HCEC 1CT (cell line): ENCODE measurements around the gene PPP1R3E.

ENCODE experiments used
- DNase-seq: peaks from one replicate; pipeline ENCODE4 v3.0.0-alpha.2; 2017

Gene PPP1R3E

DNA sequence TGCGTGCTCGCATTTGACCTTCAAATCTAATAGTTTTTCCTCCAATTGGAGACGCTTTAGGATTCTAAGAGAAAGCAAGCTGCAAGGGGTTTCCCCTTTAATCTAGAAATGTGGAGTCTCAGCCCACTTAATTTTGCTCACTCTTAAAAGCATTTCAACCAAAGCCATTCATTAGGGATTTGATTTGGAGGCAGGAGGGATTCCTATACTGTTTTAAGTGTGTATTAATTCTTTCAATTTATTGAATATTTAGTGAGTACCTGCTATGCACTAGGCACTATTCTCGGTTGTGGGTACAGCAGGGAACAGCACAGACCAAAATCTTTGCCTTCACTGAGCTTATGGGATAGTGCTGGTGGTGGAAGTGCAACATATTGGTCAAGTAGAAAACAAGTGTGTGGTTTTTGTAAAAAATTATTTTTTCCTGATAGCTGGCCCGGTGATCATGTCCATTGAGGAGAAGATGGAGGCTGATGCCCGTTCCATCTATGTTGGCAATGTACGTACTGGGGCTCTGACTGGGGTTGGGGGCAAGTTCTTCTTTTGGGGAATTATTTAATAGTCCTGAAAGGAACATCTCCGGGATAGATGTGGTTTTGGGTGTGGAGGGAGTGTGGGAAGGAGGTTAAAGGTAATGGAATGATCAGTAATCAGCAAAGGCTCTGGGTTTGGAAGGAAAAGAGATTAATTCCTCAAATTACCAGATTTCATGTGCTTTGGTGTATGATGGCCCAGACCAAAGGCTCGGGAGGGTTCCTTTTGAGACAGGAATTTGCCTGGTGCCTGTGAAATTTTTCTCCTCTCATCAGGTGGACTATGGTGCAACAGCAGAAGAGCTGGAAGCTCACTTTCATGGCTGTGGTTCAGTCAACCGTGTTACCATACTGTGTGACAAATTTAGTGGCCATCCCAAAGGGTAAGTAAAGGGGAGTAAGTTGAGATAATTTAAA, 20.2 kb upstream of the PPP1R3E start:
- DNase-seq, result no peak

GRCh38 chr14:23321572-23322547, 19.2 kb upstream of the PPP1R3E start:
- peak; percentile 72 for DNase-seq

GRCh38 chr14:23320584-23321571, 18.2 kb upstream of the PPP1R3E start, which contains the start of gene PABPN1:
PABPN1 (plus strand) TSS chr14:23321457; CDS start chr14:23321470, 13 bp downstream.
- peak; percentile 100 for DNase-seq

DNA sequence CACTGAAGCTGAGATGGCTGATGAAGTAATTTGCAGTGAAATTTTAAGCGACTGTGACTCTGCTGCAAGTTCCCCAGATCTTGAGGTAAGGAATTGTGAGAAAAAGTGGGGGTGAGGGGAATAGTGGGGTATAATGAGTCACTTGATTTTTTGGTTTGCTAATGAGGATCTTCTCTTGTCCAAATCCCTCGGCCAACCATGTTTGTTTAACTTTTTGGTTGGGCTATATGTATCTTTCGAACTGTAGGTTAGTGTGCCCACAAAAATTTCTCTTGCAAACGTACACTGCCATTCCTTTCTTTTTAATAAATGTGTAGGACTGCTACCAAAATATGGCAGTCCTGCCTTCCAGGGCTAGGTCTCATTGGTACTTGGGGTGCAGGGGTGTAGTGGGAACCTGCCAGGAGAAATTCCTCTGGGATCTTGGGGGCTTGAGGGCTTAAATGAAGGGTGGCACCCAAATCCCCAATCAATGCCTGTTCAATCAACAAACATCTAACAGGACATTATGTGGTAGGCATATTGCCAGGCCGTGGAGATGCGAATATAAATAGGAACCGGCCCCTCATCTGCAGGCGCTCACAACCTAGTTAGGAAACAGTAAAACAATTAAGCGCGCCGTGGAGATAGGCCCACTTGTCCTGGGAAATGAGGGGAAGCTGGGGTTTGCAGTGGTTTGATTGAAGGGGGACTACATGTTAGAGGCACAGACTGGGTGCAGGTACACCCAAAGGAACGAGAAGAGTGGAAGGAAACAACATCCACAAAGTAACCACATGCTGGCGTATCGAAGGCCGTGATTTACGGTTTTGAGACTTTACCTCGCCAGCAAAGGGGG, 17.3 kb upstream of the PPP1R3E start:
- no peak for DNase-seq

- no peak for DNase-seq
Observed at GRCh38 chr14:23316300-23316699, 13.6 kb upstream of the PPP1R3E start.

- no peak for DNase-seq
Observed at GRCh38 chr14:23310546-23310945, 7.9 kb upstream of the PPP1R3E start.

DNA sequence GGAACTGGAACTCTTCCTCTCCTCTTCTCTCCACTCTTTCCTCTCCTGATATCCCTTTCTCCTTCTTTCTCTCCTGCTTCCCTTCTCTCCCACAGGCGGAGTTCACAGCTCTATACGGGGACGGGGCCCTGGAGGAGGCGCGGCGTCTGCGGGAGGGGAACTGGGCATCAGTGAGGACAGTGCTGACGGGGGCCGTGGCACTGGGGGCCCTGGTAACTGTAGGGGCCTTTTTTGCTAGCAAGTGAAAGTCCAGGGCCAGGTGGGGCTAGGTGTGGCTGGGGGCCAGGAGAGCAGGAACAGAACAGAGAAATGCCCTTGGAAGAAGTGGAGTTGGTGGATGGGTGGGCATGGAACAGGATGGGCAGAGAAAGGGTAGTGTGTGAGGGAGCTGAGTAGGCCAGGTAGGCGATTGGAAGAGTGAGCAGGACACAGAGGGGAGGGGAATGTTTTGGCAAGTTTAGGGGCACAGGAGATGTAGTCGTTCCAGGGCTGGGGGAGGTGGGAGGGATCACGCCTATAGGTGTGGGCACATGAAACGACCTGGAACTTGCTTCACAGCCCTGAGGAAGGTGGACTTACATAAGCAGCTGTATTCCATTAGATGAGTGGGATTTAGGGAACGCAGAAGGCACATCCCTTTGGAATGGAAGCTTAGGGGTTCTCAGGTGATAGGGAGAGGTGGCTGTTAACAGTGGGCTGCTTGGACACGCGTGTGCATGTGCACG, 6.2 kb upstream of the PPP1R3E start:
- DNase-seq, result no peak

DNA sequence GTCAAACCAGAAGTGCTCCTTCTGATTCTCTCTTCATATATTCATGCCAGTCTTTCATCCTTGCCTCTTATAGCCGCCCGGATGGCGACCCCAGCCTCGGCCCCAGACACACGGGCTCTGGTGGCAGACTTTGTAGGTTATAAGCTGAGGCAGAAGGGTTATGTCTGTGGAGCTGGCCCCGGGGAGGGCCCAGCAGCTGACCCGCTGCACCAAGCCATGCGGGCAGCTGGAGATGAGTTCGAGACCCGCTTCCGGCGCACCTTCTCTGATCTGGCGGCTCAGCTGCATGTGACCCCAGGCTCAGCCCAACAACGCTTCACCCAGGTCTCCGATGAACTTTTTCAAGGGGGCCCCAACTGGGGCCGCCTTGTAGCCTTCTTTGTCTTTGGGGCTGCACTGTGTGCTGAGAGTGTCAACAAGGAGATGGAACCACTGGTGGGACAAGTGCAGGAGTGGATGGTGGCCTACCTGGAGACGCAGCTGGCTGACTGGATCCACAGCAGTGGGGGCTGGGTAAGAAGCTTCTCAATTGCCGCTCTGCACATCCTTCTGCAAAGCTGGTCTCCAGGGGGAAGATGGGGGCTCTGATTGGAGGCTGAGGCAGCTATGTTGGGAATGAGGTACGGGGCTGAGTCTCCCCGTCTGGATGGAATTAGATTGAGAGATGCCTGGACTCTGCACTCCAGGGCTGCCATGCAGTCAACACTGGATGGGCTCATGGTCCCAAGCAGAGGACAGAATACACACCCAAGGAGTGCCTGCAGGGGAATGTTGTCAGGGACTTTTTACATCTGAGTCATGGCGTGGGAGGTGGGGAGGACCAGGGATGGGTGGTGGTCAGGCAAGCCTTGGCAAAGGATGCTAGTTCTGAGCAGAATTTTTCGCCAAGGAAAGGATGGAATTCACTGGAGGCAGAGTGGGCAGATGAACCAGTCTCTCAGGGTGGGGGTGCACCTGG, 5.3 kb upstream of the PPP1R3E start:
- no peak for DNase-seq

DNA sequence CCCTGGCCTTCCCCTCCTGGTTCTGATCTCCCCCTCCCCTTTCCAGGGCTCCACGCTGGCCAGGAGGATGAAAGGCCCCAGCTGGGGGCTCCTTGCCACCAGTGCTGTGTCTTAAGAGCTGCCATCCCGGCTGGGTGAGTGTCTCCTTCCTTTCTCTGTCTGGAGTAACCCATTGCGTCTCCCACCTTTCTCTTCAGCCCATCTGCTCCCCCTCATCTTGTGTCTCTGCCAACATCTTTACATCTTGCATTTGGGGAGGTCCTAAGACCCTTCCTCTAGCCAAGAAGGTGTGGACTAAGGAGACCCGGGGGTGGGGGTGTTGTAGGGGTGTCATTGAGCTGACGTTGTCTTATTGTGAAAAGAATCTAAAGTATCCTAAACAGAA, 4.5 kb upstream of the PPP1R3E start:
- DNase-seq, result no peak

DNA sequence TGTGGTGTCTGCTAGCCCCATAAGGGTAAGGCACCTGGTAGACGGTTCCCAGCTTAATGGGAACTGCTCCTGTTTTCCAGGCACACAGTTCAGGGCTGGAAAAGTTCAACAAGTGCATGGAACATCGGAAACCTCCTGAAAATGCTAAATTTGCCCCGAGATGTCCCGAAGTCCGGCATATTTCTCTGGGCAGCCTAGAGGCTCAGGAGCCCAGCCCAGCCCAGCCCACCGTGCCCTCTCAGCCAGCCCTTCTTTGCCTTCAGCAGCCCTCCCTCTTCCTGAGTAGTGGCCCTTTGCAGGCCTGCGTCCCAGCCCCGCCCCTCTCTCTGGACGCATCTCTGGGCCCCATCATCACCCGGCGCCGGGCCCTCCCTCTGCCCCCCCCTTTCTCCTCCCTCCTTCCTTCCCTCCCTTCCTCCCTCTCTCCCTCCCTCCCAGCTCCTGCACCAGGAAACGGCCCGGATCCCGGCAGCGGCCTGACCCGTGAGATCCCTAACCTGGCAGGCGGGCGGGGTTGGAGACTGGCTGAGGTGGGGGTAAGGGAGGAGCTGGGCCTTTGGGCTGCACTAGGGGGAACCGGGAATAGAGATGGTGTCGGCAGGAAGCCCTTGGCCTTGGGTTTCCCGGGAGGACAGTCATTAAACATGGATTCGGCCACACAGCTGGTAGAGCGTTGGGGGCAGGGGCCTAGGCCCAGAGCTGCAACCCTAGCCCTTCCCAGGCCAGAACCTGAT, 3.9 kb upstream of the PPP1R3E start, which contains the start of gene BCL2L2:
BCL2L2 (plus strand) TSS at position 422 of the 734 bp plus-strand sequence. CDS start 935 bp downstream, outside the sequence.
- DNase-seq, result peak; percentile 88

DNA sequence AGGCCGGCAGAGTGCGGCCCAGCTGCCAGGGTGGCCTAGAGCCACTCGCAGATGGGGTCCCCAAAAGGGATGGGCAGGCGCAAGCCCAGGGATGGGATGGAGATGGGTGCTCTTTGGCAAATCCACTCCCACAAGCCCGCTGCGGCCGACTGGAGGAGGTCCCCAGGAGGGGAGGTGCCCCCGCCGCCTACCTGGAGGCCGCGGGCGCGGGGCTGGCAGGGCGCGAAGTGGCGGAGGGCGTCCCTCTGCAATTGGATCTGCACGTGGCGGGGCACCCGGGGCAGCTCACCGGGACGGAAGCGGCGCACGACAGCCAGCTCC, 730 bp downstream of the PPP1R3E start:
- no peak for DNase-seq

- DNase-seq, result peak; percentile 98
Observed at GRCh38 chr14:23301288-23301968, 1.2 kb downstream of the PPP1R3E start.

DNA sequence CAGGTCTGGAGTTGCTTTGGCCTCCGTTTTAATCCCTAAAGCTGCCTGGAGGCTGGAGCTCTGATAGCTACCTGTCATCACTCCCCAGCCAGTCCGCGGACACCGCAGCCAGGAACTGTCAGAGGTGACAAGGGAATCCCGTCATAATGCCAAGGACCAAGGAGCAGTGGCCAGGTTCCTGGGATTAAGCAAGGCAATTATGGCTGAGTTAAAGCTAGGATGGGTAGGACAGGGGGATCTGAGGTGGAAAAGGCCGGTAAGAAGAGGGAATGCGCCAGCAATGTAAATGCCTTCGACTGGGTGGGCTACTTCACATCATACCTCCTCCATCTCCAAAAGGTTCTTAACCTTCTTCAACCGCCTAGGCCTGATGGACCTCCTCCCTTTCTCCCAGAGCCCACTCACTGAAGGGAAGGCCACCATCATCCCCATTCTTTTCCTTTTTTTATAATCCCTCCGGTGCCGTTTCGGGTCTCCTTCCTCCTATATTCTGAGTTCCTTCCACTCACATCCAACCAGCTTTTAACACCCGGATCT, 1.9 kb downstream of the PPP1R3E start:
- DNase-seq, result no peak

DNA sequence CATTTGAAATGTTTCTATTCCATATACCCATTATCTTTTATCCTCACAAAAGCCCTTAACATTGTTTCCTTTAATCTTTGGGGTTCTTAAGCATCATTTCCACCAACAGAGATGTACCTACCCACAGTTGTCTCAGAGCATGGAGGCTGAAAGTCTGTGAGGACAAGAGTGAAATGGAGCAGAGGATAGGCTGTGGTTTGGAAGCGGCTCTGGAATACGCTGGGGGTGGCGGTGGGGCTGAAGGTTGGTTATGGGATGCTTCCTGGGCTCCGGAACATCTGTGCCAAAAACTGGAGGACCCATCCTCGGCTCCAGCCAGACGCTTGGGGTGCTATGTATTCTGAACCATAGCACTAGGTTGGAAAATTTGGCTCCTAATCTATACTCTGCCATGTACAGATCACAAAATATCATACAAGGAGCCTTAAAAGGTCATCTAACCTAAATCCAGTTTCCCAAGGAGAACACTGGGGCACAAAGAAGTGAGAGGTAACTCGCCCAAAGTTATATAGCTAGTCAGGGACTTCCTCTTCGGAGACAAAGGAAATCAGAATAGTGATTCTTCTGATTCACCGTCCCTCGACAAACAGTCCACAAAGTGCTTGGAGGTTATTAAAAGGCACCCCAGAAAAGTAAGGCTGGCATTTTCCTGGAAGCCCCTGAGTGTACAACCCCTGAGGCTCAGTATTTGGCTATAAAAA, 2.5 kb downstream of the PPP1R3E start:
- no peak for DNase-seq

DNA sequence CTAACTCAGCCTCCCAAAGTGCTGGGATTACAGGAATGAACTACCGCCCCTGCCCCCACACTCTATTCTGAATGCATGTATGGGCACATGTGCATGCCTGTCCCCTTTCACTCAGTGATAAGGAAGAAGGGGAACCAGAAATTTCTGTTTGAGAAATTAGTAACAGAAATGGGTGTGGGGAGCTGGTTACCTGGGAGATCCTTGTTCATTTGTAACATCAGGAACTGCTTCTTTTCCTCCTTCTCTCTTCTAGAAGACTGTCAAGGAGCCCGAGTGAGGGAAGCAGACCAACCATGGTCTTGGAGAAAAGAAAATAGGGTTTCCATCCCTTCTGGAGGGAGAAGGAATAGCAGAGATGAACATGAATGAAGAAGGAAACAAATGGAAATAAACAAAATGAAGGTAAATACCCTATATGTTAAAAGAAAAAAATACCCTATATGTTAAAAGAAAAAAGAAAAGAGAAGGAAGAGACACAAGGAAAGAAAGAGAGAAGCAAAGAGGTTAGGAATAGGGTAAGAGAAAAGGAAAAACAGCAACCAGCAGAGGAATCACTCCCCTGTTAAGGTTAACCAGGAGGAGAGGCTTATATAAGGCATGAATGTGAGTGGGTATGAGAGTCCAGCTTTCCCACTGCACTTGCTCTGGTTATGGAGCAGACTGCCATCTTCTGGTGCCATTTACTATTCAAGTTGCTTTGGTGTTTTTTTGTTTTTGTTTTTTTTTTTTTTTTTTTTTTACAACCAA, 3.3 kb downstream of the PPP1R3E start:
- DNase-seq, result peak; percentile 46

DNA sequence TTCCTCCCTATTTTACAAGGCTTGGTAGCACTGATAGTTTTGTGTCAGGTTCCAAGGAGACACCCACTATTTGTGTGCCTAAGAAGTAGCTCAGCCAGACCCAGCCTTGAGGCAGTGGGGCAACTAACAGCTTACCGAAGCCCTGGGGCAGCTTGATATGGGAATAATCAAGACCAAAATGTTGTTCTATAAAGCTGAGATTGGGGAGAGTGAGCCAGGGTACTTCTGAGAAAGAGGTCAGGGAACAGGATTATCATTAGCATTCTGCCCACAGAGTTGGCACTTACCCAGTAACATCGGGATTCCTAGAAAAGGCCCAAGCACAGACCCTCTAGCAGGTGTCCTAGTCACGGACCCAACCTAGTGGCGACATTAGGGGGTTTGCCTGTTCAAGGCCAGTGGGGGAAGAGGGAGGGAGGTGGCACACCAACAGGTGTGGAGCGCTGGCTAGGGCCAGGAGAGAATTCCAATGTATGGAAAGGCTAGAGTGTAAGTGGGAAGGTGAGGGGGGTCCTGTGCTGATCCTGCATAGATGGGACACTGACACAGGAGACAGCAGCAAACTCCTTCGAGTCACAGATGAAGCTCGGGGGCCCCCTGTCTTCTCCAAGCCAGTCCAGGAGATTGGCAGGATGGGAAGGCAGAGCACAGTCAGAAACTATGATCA, 4.9 kb downstream of the PPP1R3E start:
- DNase-seq, result no peak
